ENCODE measurements around the gene CEP164. TPM values are rescaled to one million over a fixed set of nuclear protein-coding genes. Genes with fewer than 3 reads are reported as not detected.

CEP164 gene
- total and polyA plus RNA-seq, 4 donors: 7.1 to 51.2 (median 35.5) TPM

- Histone ChIP-seq H3K27ac (ENCODE audit: low read depth in 1 of 2, low read length in 2 of 2) (no peak overlapping the region), H3K36me3 (ENCODE audit: control insufficient read depth in 1 of 2, insufficient read depth in 2 of 2, low read length in 1 of 2) (no peaks in the 10 kb centered on the region), H3K9me3 (ENCODE audit: control insufficient read depth, low read length) (no peaks in the 10 kb centered on the region), H3K4me3 (ENCODE audit: low read length in 2 of 2) (no peak overlapping the region), H3K4me1 (ENCODE audit: control insufficient read depth in 1 of 2, insufficient read depth in 2 of 2, low read length in 2 of 2) (no peaks in the 10 kb centered on the region), H3K27me3 (ENCODE audit: control insufficient read depth in 1 of 2, insufficient read depth in 2 of 2, low read length in 1 of 2) (no peaks in the 10 kb centered on the region)
- no peak for ATAC-seq (ENCODE audit: low FRiP score)
- 89 to 92% methylated on average over 7 of the region's 7 CpGs for WGBS, 2 donors
- intact Hi-C loops (cut with DNase I): loop anchor here (5.0 kb wide), 1 partner anchor 390 kb away; no protein-coding TSS in a partner anchor
- peak in 1 of 2 donors; percentile 14 for DNase-seq
These were observed 99.3 kb downstream of the CEP164 start for GRCh38 chr11:117426941-117427340.

DNA sequence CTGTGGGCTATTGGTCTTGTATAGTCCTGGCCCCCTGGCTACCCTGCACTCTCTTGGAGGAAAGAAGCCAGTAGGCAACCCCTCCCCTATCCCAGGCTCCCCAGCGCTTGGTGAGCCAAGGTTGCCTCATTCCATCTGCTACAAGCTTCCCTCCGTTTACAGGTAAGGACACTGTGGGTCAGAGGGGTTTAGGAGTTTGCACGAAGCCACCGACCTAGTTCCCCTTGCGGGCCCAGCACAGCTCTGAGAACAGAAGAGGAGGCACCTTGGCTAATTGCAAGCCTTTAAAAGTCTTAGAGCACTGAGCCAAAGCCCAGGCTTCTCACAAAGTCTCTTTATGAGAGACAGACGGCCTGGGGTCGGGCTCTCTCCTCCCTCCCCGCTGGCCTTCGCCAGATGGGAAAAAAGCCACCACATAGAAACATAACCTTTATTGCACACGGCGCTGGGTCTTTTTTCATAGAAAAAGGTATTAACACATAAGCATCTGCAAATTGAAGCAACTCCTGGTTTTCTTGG lies 99.8 kb downstream of the CEP164 start:
- Histone ChIP-seq H3K4me3 (ENCODE audit: low read length in 2 of 2) (no peak overlapping the region), H3K27ac (ENCODE audit: low read depth in 1 of 2, low read length in 2 of 2) (no peak overlapping the region), H3K4me1 (ENCODE audit: control insufficient read depth in 1 of 2, insufficient read depth in 2 of 2, low read length in 2 of 2) (no peaks in the 10 kb centered on the region), H3K36me3 (ENCODE audit: control insufficient read depth in 1 of 2, insufficient read depth in 2 of 2, low read length in 1 of 2) (no peaks in the 10 kb centered on the region), H3K9me3 (ENCODE audit: control insufficient read depth, low read length) (no peaks in the 10 kb centered on the region), H3K27me3 (ENCODE audit: control insufficient read depth in 1 of 2, insufficient read depth in 2 of 2, low read length in 1 of 2) (no peaks in the 10 kb centered on the region)
- 77% methylated on average over 11 of the region's 11 CpGs for WGBS, 2 donors
- DNase-seq: peak in 1 of 2 donors; percentile 38
- ATAC-seq (ENCODE audit: low FRiP score): no peak
- intact Hi-C loops (cut with DNase I): loop anchor here (5.0 kb wide), 1 partner anchor 390 kb away; no protein-coding TSS in a partner anchor

- Histone ChIP-seq H3K36me3 (ENCODE audit: control insufficient read depth in 1 of 2, insufficient read depth in 2 of 2, low read length in 1 of 2) (no peaks in the 10 kb centered on the region), H3K4me1 (ENCODE audit: control insufficient read depth in 1 of 2, insufficient read depth in 2 of 2, low read length in 2 of 2) (no peaks in the 10 kb centered on the region), H3K4me3 (ENCODE audit: low read length in 2 of 2) (no peak overlapping the region), H3K9me3 (ENCODE audit: control insufficient read depth, low read length) (no peaks in the 10 kb centered on the region), H3K27ac (ENCODE audit: low read depth in 1 of 2, low read length in 2 of 2) (no peak overlapping the region), H3K27me3 (ENCODE audit: control insufficient read depth in 1 of 2, insufficient read depth in 2 of 2, low read length in 1 of 2) (no peaks in the 10 kb centered on the region)
- peak in 1 of 2 donors; percentile 68 for DNase-seq
- intact Hi-C loops (cut with DNase I): loop anchor here (5.0 kb wide), 1 partner anchor 389 kb away; no protein-coding TSS in a partner anchor
- ATAC-seq (ENCODE audit: low FRiP score): no peak
- WGBS, 2 donors: 82 to 84% methylated on average over 32 of the region's 32 CpGs
These were observed 100.7 kb downstream of the CEP164 start for GRCh38 chr11:117428186-117428855.

DNA sequence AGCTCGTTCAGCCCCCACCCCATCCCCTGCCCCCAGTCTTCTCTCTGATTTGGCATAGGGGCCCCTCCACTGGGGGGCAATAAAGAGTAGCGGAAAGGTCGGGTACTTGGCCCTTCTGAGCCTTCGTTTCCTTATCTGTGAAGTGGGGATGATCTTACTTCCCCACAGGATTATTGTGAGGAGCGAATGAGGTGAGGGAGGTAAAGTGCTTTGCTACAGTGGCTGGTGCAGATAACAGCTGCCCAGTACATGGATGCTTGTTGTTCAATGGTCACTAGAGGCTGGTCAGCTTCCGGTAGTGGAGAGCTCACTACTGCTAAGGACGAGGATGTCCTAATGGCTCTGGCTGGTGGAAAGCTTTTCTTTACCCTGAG lies 101.2 kb downstream of the CEP164 start:
- DNase-seq: peak in 1 of 2 donors; percentile 10
- H3K4me3 ChIP-seq (ENCODE audit: low read length in 2 of 2): no peak overlapping the region
- no peak overlapping the region for H3K27ac ChIP-seq (ENCODE audit: low read depth in 1 of 2, low read length in 2 of 2)
- H3K9me3 ChIP-seq (ENCODE audit: control insufficient read depth, low read length): no peaks in the 10 kb centered on the region
- intact Hi-C loops (cut with DNase I): loop anchor here (5.0 kb wide), 1 partner anchor 388 kb away; no protein-coding TSS in a partner anchor
- no peaks in the 10 kb centered on the region for H3K36me3 ChIP-seq (ENCODE audit: control insufficient read depth in 1 of 2, insufficient read depth in 2 of 2, low read length in 1 of 2)
- WGBS, 2 donors: 76 to 82% methylated on average over 7 of the region's 7 CpGs
- no peak for ATAC-seq (ENCODE audit: low FRiP score)
- no peaks in the 10 kb centered on the region for H3K4me1 ChIP-seq (ENCODE audit: control insufficient read depth in 1 of 2, insufficient read depth in 2 of 2, low read length in 2 of 2)
- H3K27me3 ChIP-seq (ENCODE audit: control insufficient read depth in 1 of 2, insufficient read depth in 2 of 2, low read length in 1 of 2): no peaks in the 10 kb centered on the region

DNA sequence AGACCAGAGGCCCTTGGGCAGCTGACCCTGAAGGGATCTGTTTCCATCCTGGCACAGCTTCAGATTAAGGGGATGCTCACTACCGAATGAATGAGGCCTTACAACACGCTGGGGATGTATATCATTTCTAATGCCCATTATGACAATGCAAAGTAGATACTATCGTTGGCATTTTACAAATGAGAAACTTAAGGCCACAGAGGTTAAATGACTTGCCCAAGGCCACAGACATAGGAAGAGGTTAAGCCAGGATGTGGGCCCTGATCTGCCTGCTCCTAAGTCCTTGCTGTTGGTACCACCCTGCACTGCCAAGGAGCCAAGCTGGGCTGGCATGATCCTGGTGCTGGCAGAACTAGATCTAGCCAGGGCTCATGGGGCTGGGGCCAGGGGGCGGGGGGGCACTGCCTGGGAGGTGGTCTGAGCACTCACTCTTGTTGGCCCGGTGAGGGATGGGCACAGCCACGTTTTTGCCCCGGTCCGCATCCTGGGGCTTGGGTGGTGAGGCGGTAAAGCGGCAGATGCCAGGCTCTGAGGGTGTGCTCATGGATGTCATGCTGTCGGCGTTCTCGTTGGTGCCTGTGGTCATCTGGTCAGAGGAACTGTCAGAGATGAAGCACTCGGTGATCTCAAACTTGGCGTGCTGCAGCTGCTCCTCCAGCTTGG lies 102.8 kb downstream of the CEP164 start:
- Histone ChIP-seq H3K27ac (ENCODE audit: low read depth in 1 of 2, low read length in 2 of 2) (no peak overlapping the region), H3K36me3 (ENCODE audit: control insufficient read depth in 1 of 2, insufficient read depth in 2 of 2, low read length in 1 of 2) (no peaks in the 10 kb centered on the region), H3K9me3 (ENCODE audit: control insufficient read depth, low read length) (no peaks in the 10 kb centered on the region), H3K4me1 (ENCODE audit: control insufficient read depth in 1 of 2, insufficient read depth in 2 of 2, low read length in 2 of 2) (no peaks in the 10 kb centered on the region), H3K4me3 (ENCODE audit: low read length in 2 of 2) (no peak overlapping the region), H3K27me3 (ENCODE audit: control insufficient read depth in 1 of 2, insufficient read depth in 2 of 2, low read length in 1 of 2) (no peaks in the 10 kb centered on the region)
- ATAC-seq (ENCODE audit: low FRiP score) (no peak), DNase-seq (peak in 1 of 2 donors; percentile 62)
- intact Hi-C loops (cut with DNase I): no loop called here
- WGBS, 2 donors: 88 to 93% methylated on average over 15 of the region's 15 CpGs

- peak in 1 of 2 donors; percentile 55 for DNase-seq
- H3K4me3 ChIP-seq (ENCODE audit: low read length in 2 of 2): no peak overlapping the region
- no peak overlapping the region for H3K27ac ChIP-seq (ENCODE audit: low read depth in 1 of 2, low read length in 2 of 2)
- no peaks in the 10 kb centered on the region for H3K27me3 ChIP-seq (ENCODE audit: control insufficient read depth in 1 of 2, insufficient read depth in 2 of 2, low read length in 1 of 2)
- no peaks in the 10 kb centered on the region for H3K9me3 ChIP-seq (ENCODE audit: control insufficient read depth, low read length)
- ATAC-seq (ENCODE audit: low FRiP score): no peak
- H3K4me1 ChIP-seq (ENCODE audit: control insufficient read depth in 1 of 2, insufficient read depth in 2 of 2, low read length in 2 of 2): no peaks in the 10 kb centered on the region
- 93 to 95% methylated on average over 7 of the region's 7 CpGs for whole genome bisulfite sequencing, 2 donors
- no peaks in the 10 kb centered on the region for H3K36me3 ChIP-seq (ENCODE audit: control insufficient read depth in 1 of 2, insufficient read depth in 2 of 2, low read length in 1 of 2)
- intact Hi-C loops (cut with DNase I): no loop called here
These were observed 103.8 kb downstream of the CEP164 start for GRCh38 chr11:117431436-117431835.

DNA sequence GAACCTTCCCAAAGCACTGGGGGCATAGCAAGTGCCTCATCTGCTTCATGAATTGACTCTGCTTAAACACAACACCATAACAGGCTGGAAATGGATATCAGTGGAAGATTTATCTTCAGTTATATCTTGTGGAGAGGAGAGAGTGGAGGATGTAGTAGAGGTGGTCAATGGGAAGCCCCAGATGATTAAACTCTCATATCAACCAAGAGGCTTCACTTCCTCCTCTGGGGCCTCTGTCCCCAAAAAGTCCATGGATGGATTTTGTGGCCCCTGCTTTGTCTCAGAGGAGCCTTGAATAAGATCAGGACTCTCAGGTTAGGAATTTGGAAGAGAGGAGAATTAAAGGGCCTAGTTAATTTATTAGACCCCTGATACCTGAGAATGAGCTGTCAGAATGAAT lies 106.1 kb downstream of the CEP164 start:
- DNase-seq (no peak), ATAC-seq (ENCODE audit: low FRiP score) (no peak)
- H3K9me3 ChIP-seq (ENCODE audit: control insufficient read depth, low read length): no peaks in the 10 kb centered on the region
- no peaks in the 10 kb centered on the region for H3K36me3 ChIP-seq (ENCODE audit: control insufficient read depth in 1 of 2, insufficient read depth in 2 of 2, low read length in 1 of 2)
- no peak overlapping the region for H3K4me3 ChIP-seq (ENCODE audit: low read length in 2 of 2)
- H3K27me3 ChIP-seq (ENCODE audit: control insufficient read depth in 1 of 2, insufficient read depth in 2 of 2, low read length in 1 of 2): no peaks in the 10 kb centered on the region
- no peaks in the 10 kb centered on the region for H3K4me1 ChIP-seq (ENCODE audit: control insufficient read depth in 1 of 2, insufficient read depth in 2 of 2, low read length in 2 of 2)
- intact Hi-C loops (cut with DNase I): no loop called here
- no peak overlapping the region for H3K27ac ChIP-seq (ENCODE audit: low read depth in 1 of 2, low read length in 2 of 2)

DNA sequence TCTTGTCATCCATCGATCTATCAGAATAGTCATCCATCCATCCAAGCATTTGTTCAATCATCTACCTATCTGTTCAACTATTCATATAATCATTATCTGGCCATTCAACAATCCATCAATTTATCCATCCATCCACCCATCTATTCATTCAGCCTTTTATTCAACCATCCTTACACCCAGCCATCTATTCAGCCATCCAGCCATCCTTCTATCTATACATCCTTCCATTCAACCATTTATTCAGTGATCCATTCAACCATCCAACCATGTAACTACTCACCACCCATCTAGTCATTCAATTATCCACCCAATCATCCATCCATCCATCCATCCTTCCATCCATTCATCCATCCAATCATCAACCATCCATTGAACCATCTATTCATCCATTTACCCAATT lies 106.8 kb downstream of the CEP164 start:
- ATAC-seq (ENCODE audit: low FRiP score) (no peak), DNase-seq (no peak)
- Histone ChIP-seq H3K4me3 (ENCODE audit: low read length in 2 of 2) (no peak overlapping the region), H3K27me3 (ENCODE audit: control insufficient read depth in 1 of 2, insufficient read depth in 2 of 2, low read length in 1 of 2) (no peaks in the 10 kb centered on the region), H3K4me1 (ENCODE audit: control insufficient read depth in 1 of 2, insufficient read depth in 2 of 2, low read length in 2 of 2) (no peaks in the 10 kb centered on the region), H3K9me3 (ENCODE audit: control insufficient read depth, low read length) (no peaks in the 10 kb centered on the region), H3K27ac (ENCODE audit: low read depth in 1 of 2, low read length in 2 of 2) (no peak overlapping the region), H3K36me3 (ENCODE audit: control insufficient read depth in 1 of 2, insufficient read depth in 2 of 2, low read length in 1 of 2) (no peaks in the 10 kb centered on the region)
- intact Hi-C loops (cut with DNase I): no loop called here
- 94 to 95% methylated on average over 1 of the region's 1 CpG for WGBS, 2 donors

GRCh38 chr11:117435326-117435725 lies 107.7 kb downstream of the CEP164 start:
- H3K27ac ChIP-seq (ENCODE audit: low read depth in 1 of 2, low read length in 2 of 2): no peak overlapping the region
- WGBS, 2 donors: 81 to 87% methylated on average over 6 of the region's 6 CpGs
- no peak overlapping the region for H3K4me3 ChIP-seq (ENCODE audit: low read length in 2 of 2)
- ATAC-seq (ENCODE audit: low FRiP score): no peak
- H3K4me1 ChIP-seq (ENCODE audit: control insufficient read depth in 1 of 2, insufficient read depth in 2 of 2, low read length in 2 of 2): no peaks in the 10 kb centered on the region
- no peaks in the 10 kb centered on the region for H3K36me3 ChIP-seq (ENCODE audit: control insufficient read depth in 1 of 2, insufficient read depth in 2 of 2, low read length in 1 of 2)
- no peaks in the 10 kb centered on the region for H3K27me3 ChIP-seq (ENCODE audit: control insufficient read depth in 1 of 2, insufficient read depth in 2 of 2, low read length in 1 of 2)
- DNase-seq: peak in 1 of 2 donors; percentile 5
- no peaks in the 10 kb centered on the region for H3K9me3 ChIP-seq (ENCODE audit: control insufficient read depth, low read length)
- intact Hi-C loops (cut with DNase I): no loop called here

All from aorta (tissue), 5 donors.